Right lobe of liver (tissue), 6 donors: ENCODE data around the gene GRAP2. TPM values are rescaled to one million over a fixed set of nuclear protein-coding genes. Genes with fewer than 3 reads are reported as not detected.
"Not testable (repeated sequence)": the region's sequence is repeated elsewhere in the genome, so short reads cannot be mapped to it uniquely, and the experiment has no call there.

ENCODE experiments used
- ATAC-seq, 4 donors: fragments of 200-7000 bp; cut with Tn5 transposase; one replicate each; pipeline ENCODE4 v1.9.1; 2020; ENCODE audit warnings: mild to moderate bottlenecking in 4 of 4, moderate library complexity in 4 of 4
- DNase-seq, 3 donors: peaks; one replicate each; pipeline ENCODE4 v3.0.0-alpha.2; 2020
- H3K27ac ChIP-seq, 3 donors: fragments of 200-600 bp; one replicate each; pipeline ENCODE4 v1.8.0; 2022
- H3K27me3 ChIP-seq, 2 donors: fragments of 200-600 bp; one replicate each; pipeline ENCODE4 v1.8.0; 2022
- H3K36me3 ChIP-seq, 4 donors: fragments of 200-600 bp; sonication (generic) in 1 of 4; one replicate each; pipeline versions ENCODE4 v1.5.1 to v1.8.0; 2017 to 2022; ENCODE audit warnings: control low read depth in 1 of 4
- H3K4me1 ChIP-seq, 4 donors: fragments of 200-600 bp; sonication (generic) in 1 of 4; one replicate each; pipeline versions ENCODE4 v1.5.1 to v1.8.0; 2017 to 2022; ENCODE audit warnings: control low read depth in 1 of 4
- H3K4me3 ChIP-seq, 3 donors: fragments of 200-600 bp; one replicate each; pipeline ENCODE4 v1.8.0; 2022
- H3K9me3 ChIP-seq, 4 donors: fragments of 200-600 bp; sonication (generic) in 1 of 4; one replicate each; pipeline versions ENCODE4 v1.5.1 to v1.8.0; 2017 to 2022; ENCODE audit warnings: control low read depth in 1 of 4
- CTCF ChIP-seq, 4 donors: fragments of 200-600 bp in 3 of 4; fragments of 450-650 bp in 1 of 4; IDR thresholded peaks; one replicate each; pipeline versions ENCODE4 v1.5.1 to v1.8.0; 2016 to 2022; ENCODE audit warnings: antibody characterized with exemption in 4 of 4, mild to moderate bottlenecking in 2 of 4
- POLR2A ChIP-seq: fragments of 450-650 bp; IDR thresholded peaks from one replicate; pipeline ENCODE4 v1.6.1; 2017; ENCODE audit warnings: antibody characterized with exemption, mild to moderate bottlenecking
- WGBS: methylation state at CpG from one replicate; pipeline ENCODE4 v1.1.6; 2018; ENCODE audit warnings: low coverage, low lambda C conversion rate; ENCODE audit not compliant: insufficient coverage; ENCODE audit errors: missing lambda C conversion rate; 5-methylcytosine and 5-hydroxymethylcytosine counted together
- intact Hi-C, 2 donors: fragments of 100-400 bp; cut with DNase I; formaldehyde crosslinking; loops; one replicate each; pipeline versions ENCODE4 v1.11.2 to v1.14.1; 2022
- total RNA-seq, 6 experiments: library from RNA; depleted of rRNA in 2 of 6; stranded (reverse); fragments of >200 nt in 2 of 6; fragmentation: NEBNext Ultra II Directional in 3 of 6; extraction: Animal tissue kit (Norgen Biotek cat#: 25700) in 3 of 6; gene quantifications; one replicate each; pipeline versions ENCODE4 v1.1.0 to v1.2.4, GENCODE V29; 2016 to 2023
- donor health status: DM: no; HTN: yes; CAD: no.
- donor health status: DM: no; HTN: no; CAD: no.
- donor health status: DM: no; HTN: no; CAD: no.
- donor health status: DM: no; HTN: yes; CAD: no.
- donor health status: DM: no; HTN: yes; CAD: no.

Gene GRAP2
- total RNA-seq, 6 experiments from 2014 or later = 0.46 to 1.7 (median 0.74) TPM

- Histone ChIP-seq H3K27ac (no peak overlapping the region), H3K27me3 (no peaks in the 10 kb centered on the region), H3K4me3 (no peak overlapping the region), H3K4me1 (no peaks in the 10 kb centered on the region), H3K9me3 (no peaks in the 10 kb centered on the region), H3K36me3 (no peaks in the 10 kb centered on the region)
- ATAC-seq = no peak
- 39% methylated on average over 1 of the region's 1 CpG for WGBS
- intact Hi-C loops = no loop called here
- TF ChIP-seq CTCF (IDR thresholded peaks at IDR 0.05) (no peak), POLR2A (no peak)
- DNase-seq = no peak
Observed at GRCh38 chr22:39873965-39874364, 26.9 kb upstream of the GRAP2 start.

DNA sequence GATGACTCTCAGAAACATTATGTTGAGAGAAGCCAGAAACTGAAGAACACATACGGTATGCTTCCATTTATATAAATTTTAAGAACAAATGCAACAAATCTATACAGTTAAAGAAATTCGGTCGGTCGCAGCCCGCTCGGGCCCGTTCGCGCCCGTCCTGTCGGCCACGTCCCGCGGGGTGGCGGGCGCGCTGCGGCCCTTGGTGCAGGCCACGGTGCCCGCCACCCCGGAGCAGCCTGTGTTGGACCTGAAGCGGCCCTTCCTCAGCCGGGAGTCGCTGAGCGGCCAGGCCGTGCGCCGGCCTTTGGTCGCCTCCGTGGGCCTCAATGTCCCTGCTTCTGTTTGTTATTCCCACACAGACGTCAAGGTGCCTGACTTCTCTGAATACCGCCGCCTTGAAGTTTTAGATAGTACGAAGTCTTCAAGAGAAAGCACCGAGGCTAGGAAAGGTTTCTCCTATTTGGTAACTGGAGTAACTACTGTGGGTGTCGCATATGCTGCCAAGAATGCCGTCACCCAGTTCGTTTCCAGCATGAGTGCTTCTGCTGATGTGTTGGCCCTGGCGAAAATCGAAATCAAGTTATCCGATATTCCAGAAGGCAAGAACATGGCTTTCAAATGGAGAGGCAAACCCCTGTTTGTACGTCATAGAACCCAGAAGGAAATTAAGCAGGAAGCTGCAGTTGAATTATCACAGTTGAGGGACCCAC lies 25.6 kb upstream of the GRAP2 start:
- H3K27me3 ChIP-seq, H3K36me3 ChIP-seq, H3K9me3 ChIP-seq, H3K27ac ChIP-seq, intact Hi-C loops, H3K4me3 ChIP-seq, DNase-seq, H3K4me1 ChIP-seq: not testable (repeated sequence)
- peak in 2 of 4 donors; percentile 22 to 36 for ATAC-seq
- WGBS = 61% methylated on average over 13 of the region's 42 CpGs

DNA sequence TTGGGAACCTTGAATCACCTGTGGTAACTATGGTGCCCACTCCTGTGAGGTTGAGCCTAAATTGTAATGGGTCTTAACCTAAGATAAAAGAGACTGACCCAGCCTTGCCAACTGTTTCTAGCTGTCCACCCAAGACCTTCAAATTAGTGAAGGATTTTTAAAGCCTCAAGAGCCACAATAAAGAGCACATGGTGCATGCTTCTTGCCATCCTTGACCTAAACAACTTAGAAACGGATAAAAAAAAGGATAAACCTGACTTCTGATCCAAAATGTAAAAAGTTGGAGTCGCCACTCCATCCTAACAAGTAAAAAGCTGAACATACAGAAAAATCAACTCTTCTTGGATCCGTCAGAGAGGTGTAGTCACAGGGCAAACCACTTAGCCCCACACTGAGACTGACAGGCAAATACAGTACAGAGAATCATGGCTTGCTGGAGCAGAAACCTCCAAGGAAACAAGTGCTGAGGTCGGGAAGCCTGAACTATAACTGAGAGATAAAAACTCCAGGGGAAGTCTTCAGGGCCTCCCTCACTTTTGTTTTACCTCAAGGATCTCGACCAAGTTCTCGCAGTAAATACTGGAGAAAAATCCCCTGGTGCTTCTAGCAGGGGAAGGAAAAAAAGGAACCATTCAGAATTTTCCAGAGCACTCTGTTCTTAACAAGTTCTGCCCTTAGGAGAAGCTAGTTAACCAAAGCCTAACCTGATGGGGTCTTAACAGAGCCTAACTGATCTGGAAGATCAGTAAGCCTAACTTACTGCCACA lies 23.6 kb upstream of the GRAP2 start:
- Histone ChIP-seq H3K9me3 (no peaks in the 10 kb centered on the region), H3K4me1 (no peaks in the 10 kb centered on the region), H3K4me3 (no peak overlapping the region), H3K36me3 (no peaks in the 10 kb centered on the region), H3K27me3 (no peaks in the 10 kb centered on the region), H3K27ac (no peak overlapping the region)
- intact Hi-C loops = no loop called here
- TF ChIP-seq POLR2A (no peak), CTCF (IDR thresholded peaks at IDR 0.05) (no peak)
- ATAC-seq = no peak
- no peak for DNase-seq
- WGBS = 43% methylated on average over 6 of the region's 6 CpGs

- no peak overlapping the region for H3K27ac ChIP-seq
- intact Hi-C loops = no loop called here
- ATAC-seq = no peak
Observed at GRCh38 chr22:39880722-39881121, 20.2 kb upstream of the GRAP2 start.

More at GRCh38 chr22:39880722-39881121, 20.2 kb upstream of the GRAP2 start:
- no peak for DNase-seq
- H3K4me1 ChIP-seq = no peaks in the 10 kb centered on the region
- no peaks in the 10 kb centered on the region for H3K9me3 ChIP-seq
- H3K36me3 ChIP-seq = no peaks in the 10 kb centered on the region
- H3K27me3 ChIP-seq = no peaks in the 10 kb centered on the region
- TF ChIP-seq POLR2A (no peak), CTCF (IDR thresholded peaks at IDR 0.05) (no peak)
- no peak overlapping the region for H3K4me3 ChIP-seq
